ENCODE results near the gene APOL3.

APOL3 gene

DNA sequence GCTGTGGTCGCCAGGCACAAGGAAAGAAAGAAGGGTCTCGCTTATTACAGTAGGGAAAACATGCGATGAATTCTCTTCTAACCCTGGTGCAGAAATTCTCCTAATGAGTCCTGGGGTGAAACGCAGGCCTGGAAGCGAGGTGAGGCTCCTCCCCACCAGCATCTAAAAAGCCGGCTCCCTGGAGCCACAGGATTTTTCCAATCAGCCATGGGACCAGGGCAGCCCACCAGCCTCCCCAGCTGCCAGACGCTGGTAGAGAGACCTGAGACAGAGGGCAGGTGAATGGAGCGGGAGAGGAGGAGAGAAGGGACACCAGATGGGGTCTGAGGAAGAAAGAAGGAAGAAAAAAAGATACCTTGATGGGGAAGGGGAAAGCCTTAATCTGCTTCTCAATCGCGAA lies 28.6 kb downstream of the APOL3 start:
- TF ChIP-seq, protein P1, sequence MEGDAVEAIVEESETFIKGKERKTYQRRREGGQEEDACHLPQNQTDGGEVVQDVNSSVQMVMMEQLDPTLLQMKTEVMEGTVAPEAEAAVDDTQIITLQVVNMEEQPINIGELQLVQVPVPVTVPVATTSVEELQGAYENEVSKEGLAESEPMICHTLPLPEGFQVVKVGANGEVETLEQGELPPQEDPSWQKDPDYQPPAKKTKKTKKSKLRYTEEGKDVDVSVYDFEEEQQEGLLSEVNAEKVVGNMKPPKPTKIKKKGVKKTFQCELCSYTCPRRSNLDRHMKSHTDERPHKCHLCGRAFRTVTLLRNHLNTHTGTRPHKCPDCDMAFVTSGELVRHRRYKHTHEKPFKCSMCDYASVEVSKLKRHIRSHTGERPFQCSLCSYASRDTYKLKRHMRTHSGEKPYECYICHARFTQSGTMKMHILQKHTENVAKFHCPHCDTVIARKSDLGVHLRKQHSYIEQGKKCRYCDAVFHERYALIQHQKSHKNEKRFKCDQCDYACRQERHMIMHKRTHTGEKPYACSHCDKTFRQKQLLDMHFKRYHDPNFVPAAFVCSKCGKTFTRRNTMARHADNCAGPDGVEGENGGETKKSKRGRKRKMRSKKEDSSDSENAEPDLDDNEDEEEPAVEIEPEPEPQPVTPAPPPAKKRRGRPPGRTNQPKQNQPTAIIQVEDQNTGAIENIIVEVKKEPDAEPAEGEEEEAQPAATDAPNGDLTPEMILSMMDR (IDR thresholded peaks at IDR 0.05; ENCODE audit: borderline replicate concordance, insufficient read depth, low read depth, low read length), result no peak
- H3K4me3 ChIP-seq (ENCODE audit: low read depth, low read length), result no peak overlapping the region

DNA sequence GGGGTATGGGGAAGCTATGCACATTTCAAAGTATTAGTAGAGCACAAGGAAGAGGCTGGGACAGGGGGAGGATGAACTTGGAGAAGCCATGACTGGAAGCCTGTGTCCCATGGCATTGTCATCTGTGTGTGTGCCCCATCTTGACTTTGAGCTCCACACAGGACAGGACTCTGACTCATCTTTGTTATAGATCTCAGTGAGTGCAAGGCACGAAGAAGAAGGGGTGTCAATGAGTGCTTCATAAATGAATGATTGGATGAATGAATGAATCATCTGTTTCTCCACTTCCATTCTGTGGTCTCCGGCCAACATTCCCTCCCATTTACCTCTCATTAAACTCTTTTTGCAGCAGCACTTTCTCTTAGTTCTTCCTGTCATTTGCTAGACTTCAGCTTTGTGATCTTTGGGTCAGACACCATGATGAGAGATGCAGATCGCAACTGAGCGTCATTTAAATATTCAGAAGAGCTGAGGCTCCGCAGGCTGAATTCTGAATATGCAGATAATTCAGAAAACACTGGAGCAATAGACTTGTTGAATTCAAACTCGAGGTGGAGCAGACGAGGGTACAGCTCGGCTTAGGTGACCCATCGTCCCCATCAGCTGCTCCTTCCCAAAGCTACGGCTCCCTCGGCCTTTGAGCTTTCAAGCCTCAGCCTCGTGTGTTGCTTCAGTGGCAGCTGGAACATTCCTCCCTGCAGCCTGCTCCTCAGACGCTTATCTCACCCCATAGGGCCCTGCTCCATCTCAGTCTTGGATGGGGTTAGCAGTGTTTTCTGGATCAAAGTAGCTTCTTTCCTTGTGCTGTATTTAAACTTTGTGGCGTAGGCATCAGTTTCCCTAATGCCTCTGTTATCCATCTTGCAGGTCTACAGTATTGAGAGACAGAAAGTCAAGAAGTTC lies 30.8 kb downstream of the APOL3 start:
- TF ChIP-seq, protein P1 (IDR thresholded peaks at IDR 0.05; ENCODE audit: borderline replicate concordance, insufficient read depth, low read depth, low read length), result no peak
- H3K4me3 ChIP-seq (ENCODE audit: low read depth, low read length), result no peak overlapping the region

DNA sequence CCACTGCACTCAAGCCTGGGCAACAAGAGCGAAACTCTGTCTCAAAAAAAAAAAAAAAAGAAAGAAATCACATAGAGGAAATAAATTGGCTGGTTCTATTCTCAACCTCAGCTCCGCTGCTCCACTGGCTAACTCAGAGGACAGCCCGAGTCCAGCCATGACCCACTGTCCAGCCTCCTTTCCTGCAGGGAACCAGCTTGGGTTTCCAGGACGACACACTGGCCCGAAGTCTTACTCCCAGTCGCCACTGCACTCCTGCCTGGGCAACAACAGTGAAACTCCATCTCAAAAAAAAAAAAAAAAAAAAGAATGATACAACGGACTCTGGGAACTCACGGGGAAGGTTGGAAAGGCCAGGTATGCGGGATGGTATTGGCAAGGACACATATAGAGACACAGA lies 31.5 kb downstream of the APOL3 start:
- TF ChIP-seq, protein P1 (IDR thresholded peaks at IDR 0.05; ENCODE audit: borderline replicate concordance, insufficient read depth, low read depth, low read length), result no peak
- H3K4me3 ChIP-seq (ENCODE audit: low read depth, low read length), result no peak overlapping the region

DNA sequence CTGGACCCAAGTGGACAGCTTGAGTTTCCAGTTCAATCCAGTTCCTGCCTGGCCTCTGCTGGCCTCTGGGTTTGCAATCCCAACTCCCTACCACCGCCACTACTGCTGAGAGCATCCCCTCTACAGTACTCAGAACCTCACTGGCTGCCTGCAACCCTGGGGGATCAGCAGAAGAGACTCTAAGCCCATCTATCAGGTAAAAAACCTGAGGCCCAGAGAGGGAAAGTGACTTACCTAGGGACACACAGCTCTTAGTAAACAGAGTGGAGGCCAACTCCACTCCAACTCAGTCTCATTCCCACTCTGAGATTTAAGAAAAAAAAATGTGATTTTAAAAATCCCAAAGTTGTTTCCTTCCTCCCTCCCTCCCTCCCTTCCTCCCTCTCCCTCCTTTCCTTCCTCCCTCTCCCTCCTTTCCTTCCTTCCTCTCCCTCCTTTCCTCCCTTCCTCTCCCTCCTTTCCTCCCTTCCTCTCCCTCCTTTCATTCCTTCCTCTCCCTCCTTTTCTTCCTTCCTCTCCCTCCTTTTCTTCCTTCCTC lies 34.5 kb downstream of the APOL3 start:
- TF ChIP-seq, protein P1 (IDR thresholded peaks at IDR 0.05; ENCODE audit: borderline replicate concordance, insufficient read depth, low read depth, low read length), result no peak
- H3K4me3 ChIP-seq (ENCODE audit: low read depth, low read length), result no peak overlapping the region

DNA sequence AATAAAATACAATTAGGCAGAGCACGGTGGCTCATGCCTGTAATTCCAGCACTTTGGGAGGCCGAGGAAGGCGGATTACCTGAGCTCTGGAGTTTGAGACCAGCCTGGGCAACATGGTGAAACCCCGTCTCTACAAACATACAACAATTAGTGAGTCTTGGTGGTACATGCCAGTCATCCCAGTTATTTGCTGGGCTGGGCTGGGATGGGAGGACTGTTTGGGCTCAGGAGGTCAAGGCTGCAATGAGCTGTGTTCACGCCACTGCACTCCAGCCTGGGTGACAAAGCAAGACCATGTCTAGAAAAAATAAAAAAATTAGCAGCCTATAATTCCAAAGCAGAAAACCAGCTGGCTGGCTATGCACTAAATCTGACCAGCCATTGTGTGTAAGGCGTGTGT lies 35.1 kb downstream of the APOL3 start:
- TF ChIP-seq, protein P1 (IDR thresholded peaks at IDR 0.05; ENCODE audit: borderline replicate concordance, insufficient read depth, low read depth, low read length), result no peak
- no peak overlapping the region for H3K4me3 ChIP-seq (ENCODE audit: low read depth, low read length)

DNA sequence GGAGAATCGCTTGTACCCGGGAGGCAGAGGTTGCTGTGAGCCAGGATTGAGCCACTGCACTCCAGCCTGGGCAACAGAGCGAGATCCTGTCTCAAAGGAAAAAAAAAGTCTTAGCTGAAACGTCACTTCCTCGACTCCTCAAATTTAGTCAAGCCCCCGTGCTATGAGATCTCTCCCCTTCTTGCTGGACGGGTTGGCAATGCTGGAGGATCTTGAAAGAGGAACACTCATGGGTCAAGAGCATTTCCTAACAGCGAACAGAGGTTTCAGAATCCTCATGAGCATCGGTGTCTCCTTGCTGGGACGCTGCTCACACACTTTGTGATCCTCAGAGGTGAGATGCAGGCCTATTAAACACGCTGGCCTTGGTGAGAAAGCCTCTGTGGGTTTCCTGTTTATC lies 35.9 kb downstream of the APOL3 start:
- no peak overlapping the region for H3K4me3 ChIP-seq (ENCODE audit: low read depth, low read length)
- TF ChIP-seq, protein P1 (IDR thresholded peaks at IDR 0.05; ENCODE audit: borderline replicate concordance, insufficient read depth, low read depth, low read length), result no peak

Measured in GM12875 (cell line).